Measurements from ENCODE around the gene ZNF275. TPM values are rescaled to one million over a fixed set of nuclear protein-coding genes. Genes with fewer than 3 reads are reported as not detected.
"Not testable (repeated sequence)": the region's sequence is repeated elsewhere in the genome, so short reads cannot be mapped to it uniquely, and the experiment has no call there.

The ZNF275 gene
- polyA plus RNA-seq, 1 donor from 2014 or later: 4.9 TPM

- H3K27ac Mint-ChIP-seq: no peak overlapping the region
- H3K27me3 Mint-ChIP-seq: no peaks in the 10 kb centered on the region
- H3K4me3 Mint-ChIP-seq: no peak overlapping the region
These were observed 48.0 kb downstream of the ZNF275 start for GRCh38 chrX:153381684-153382532.

GRCh38 chrX:153382563-153383482 lies 48.9 kb downstream of the ZNF275 start:
- no peak overlapping the region for H3K27ac Mint-ChIP-seq
- no peaks in the 10 kb centered on the region for H3K4me1 Mint-ChIP-seq
- no peaks in the 10 kb centered on the region for H3K27me3 Mint-ChIP-seq
- H3K4me3 Mint-ChIP-seq: no peak overlapping the region
- no peaks in the 10 kb centered on the region for H3K36me3 Mint-ChIP-seq
- peaks cover 0 to 2% (median 0%) of the 10 kb centered on the region in 3 donors for H3K9me3 Mint-ChIP-seq

More at GRCh38 chrX:153381684-153382532, 48.0 kb downstream of the ZNF275 start:
- Mint-ChIP-seq H3K4me1 (no peaks in the 10 kb centered on the region), H3K36me3 (no peaks in the 10 kb centered on the region), H3K9me3 (peaks cover 0 to 4% (median 2%) of the 10 kb centered on the region in 3 donors)

DNA sequence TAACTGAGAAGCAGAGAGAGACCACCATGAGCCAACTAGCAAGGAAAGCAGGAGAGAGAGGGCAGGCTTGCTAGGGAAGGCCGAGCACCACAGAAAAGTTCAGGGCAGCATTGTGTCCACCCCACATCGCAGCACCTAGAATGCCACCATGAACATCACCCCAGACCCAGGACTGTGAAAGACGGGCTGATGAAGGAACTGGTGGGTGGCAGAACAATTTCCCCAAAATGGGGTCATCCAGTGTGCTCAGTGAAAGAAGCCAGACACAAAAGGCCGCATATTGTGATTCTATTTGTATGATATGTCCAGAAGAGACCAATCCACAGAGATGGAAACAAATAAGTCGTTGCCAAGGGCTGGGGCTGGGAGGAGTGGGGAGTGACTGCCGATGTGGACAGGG lies 50.4 kb downstream of the ZNF275 start:
- no peak overlapping the region for H3K4me3 Mint-ChIP-seq
- no peaks in the 10 kb centered on the region for H3K4me1 Mint-ChIP-seq
- H3K27ac Mint-ChIP-seq: no peak overlapping the region
- H3K9me3 Mint-ChIP-seq: no peaks in the 10 kb centered on the region
- H3K36me3 Mint-ChIP-seq: no peaks in the 10 kb centered on the region
- H3K27me3 Mint-ChIP-seq: no peaks in the 10 kb centered on the region

DNA sequence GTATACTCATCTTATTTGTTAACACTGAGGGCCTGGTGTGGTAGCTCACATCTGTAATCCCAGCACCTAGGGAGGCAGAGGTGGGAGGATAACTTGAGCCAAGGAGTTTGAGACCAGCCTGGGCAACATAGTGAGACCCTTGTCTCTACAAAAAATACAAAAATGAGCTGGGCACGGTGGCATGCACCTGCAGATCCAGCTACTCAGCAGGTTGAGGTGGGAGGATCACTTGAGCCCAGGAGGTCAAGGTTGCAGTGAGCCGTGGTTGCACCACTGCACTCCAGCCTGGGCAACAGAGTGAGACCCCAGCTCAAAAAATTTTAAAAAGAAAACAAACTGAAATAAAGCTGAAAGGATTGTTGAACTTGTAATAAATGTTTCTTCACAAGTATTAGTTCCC lies 51.0 kb downstream of the ZNF275 start:
- H3K27me3 Mint-ChIP-seq, H3K9me3 Mint-ChIP-seq, H3K4me1 Mint-ChIP-seq, H3K36me3 Mint-ChIP-seq, H3K27ac Mint-ChIP-seq, H3K4me3 Mint-ChIP-seq: not testable (repeated sequence)

DNA sequence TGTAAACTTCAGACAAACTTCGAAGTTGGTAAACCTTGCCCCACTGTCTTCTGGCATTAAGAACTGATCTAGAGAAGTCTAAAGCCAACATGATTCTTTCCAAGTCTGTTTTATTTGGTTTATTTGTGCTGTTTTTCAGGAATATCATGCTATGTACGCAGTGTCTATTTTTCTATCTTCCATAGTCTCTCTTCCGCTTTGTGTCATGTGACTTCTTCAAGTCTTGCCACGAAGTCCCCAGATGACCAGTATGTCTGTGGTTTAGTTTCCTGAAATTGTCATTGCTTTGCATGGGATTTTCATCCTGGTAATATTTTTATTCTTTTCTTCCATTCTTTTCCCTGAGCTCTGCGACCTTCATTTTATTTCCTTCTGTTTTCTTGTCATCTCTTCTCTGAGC lies 52.1 kb downstream of the ZNF275 start:
- Mint-ChIP-seq H3K36me3 (no peaks in the 10 kb centered on the region), H3K27me3 (no peaks in the 10 kb centered on the region), H3K4me3 (no peak overlapping the region), H3K27ac (no peak overlapping the region), H3K4me1 (no peaks in the 10 kb centered on the region), H3K9me3 (no peaks in the 10 kb centered on the region)

DNA sequence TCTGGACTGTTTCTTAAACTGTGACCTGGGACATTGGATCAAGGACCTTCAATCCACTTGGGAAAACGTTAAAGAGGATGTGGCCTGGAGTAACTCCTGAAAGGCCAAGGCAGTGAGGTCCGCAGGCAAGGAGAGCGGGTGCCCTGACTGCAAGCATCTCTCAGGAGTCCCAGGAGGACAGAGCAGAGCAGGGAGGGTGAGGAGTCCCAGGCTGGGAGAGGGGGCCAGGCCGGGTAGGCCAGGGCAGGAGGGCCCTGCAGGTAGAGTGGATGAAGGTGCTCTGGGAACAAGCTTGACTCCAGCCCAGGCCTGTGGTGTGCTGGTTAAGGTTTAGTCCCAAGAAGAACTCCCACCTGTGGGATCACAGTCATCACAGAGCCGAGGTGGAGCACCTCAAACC lies 53.4 kb downstream of the ZNF275 start:
- no peaks in the 10 kb centered on the region for H3K9me3 Mint-ChIP-seq
- H3K36me3 Mint-ChIP-seq: no peaks in the 10 kb centered on the region
- H3K27me3 Mint-ChIP-seq: no peaks in the 10 kb centered on the region
- H3K4me1 Mint-ChIP-seq: no peaks in the 10 kb centered on the region
- no peak overlapping the region for H3K4me3 Mint-ChIP-seq
- no peak overlapping the region for H3K27ac Mint-ChIP-seq

- Mint-ChIP-seq H3K4me1 (no peaks in the 10 kb centered on the region), H3K9me3 (no peaks in the 10 kb centered on the region), H3K36me3 (no peaks in the 10 kb centered on the region), H3K27me3 (no peaks in the 10 kb centered on the region), H3K4me3 (no peak overlapping the region), H3K27ac (no peak overlapping the region)
These were observed 54.2 kb downstream of the ZNF275 start for GRCh38 chrX:153387987-153388721.

DNA sequence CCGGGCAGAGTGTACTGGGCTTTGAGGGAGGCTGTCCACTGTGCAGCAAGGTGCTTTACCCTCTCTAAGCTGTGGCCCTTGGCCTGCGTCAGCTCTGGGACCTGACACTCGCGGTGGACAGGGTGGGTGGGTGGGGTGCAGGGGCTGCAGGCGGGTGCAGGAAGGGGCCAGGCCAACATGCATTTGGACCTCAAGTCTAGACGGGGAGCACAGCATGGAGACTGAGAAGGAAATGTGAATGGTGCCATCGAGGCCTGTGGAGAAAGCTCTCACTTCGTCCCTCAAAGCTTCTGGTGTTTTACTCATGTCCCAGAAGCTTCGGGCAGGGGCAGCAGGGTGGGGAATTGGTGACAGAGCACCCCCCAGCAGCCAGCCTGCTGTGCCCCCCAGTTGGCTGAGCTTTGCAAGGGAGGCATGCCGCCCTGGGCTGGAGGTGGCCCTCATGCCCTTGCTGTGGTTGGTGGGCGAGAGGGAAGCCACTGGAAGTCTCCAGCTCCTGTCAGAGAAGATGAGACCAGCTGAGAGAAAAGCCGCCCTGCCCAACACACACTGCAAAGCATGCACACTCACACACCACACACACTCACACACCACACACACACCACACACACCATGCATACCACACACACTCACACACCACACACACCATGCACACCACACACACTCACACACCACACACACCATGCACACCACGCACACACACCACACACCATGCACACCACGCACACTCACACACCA lies 54.9 kb downstream of the ZNF275 start:
- H3K27ac Mint-ChIP-seq: no peak overlapping the region
- no peaks in the 10 kb centered on the region for H3K27me3 Mint-ChIP-seq
- H3K36me3 Mint-ChIP-seq: no peaks in the 10 kb centered on the region
- H3K4me1 Mint-ChIP-seq: no peaks in the 10 kb centered on the region
- no peak overlapping the region for H3K4me3 Mint-ChIP-seq
- no peaks in the 10 kb centered on the region for H3K9me3 Mint-ChIP-seq

DNA sequence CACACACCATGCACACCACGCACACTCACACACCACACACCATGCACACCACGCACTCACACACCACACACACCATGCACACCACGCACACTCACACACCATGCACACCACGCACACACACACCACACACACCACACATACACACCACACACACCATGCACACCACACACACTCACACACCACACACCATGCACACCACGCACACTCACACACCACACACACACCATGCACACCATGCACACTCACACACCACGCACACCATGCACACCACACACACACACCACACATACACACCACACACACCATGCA lies 55.5 kb downstream of the ZNF275 start:
- H3K4me1 Mint-ChIP-seq, H3K4me3 Mint-ChIP-seq, H3K9me3 Mint-ChIP-seq, H3K36me3 Mint-ChIP-seq, H3K27ac Mint-ChIP-seq, H3K27me3 Mint-ChIP-seq: not testable (repeated sequence)

GRCh38 chrX:153392642-153393321 lies 58.8 kb downstream of the ZNF275 start:
- Mint-ChIP-seq H3K9me3 (no peaks in the 10 kb centered on the region), H3K27ac (no peak overlapping the region), H3K4me3 (peak overlapping the region in 1 of 4 donors; percentile 61), H3K36me3 (no peaks in the 10 kb centered on the region), H3K4me1 (no peaks in the 10 kb centered on the region), H3K27me3 (peaks cover 3% of the 10 kb centered on the region)

DNA sequence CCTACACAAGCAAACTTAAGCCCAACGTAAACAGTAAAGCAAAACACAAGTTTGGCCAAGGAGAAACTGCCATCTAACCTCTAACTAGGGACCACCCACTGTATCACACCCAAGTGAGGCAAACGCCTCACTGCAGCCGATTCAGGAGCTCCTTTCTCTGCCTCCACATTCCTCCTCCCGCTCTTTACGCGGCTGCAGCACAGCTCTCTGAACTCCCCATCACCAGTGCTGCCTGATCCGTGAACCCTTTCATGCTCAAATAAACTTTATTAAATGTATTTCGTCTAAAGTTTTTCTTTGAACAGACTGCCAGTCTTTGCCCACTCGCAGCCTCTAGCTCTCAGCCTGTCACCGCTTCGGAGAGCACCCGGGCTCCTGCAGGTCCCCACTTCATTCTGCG lies 60.7 kb downstream of the ZNF275 start:
- H3K36me3 Mint-ChIP-seq: no peaks in the 10 kb centered on the region
- no peaks in the 10 kb centered on the region for H3K9me3 Mint-ChIP-seq
- H3K4me1 Mint-ChIP-seq: peaks cover 0 to under 1% (median 0%) of the 10 kb centered on the region in 3 donors
- H3K27me3 Mint-ChIP-seq: peaks cover 3% of the 10 kb centered on the region
- H3K4me3 Mint-ChIP-seq: no peak overlapping the region
- no peak overlapping the region for H3K27ac Mint-ChIP-seq

GRCh38 chrX:153395613-153396319 lies 61.8 kb downstream of the ZNF275 start:
- no peaks in the 10 kb centered on the region for H3K36me3 Mint-ChIP-seq
- H3K4me3 Mint-ChIP-seq: peak overlapping the region in 1 of 4 donors; percentile 65
- H3K4me1 Mint-ChIP-seq: peaks cover 0 to 4% (median 0%) of the 10 kb centered on the region in 3 donors
- no peak overlapping the region for H3K27ac Mint-ChIP-seq
- H3K27me3 Mint-ChIP-seq: peaks cover 3% of the 10 kb centered on the region
- no peaks in the 10 kb centered on the region for H3K9me3 Mint-ChIP-seq

GRCh38 chrX:153396320-153397195 lies 62.6 kb downstream of the ZNF275 start:
- no peaks in the 10 kb centered on the region for H3K36me3 Mint-ChIP-seq
- H3K27ac Mint-ChIP-seq: no peak overlapping the region
- peaks cover 0 to 4% (median 0%) of the 10 kb centered on the region in 3 donors for H3K4me1 Mint-ChIP-seq
- no peaks in the 10 kb centered on the region for H3K9me3 Mint-ChIP-seq
- no peak overlapping the region for H3K4me3 Mint-ChIP-seq
- H3K27me3 Mint-ChIP-seq: peaks cover 3% of the 10 kb centered on the region

Data from IgD-negative memory B cell (primary cell).